Astrocyte of the spinal cord (primary cell): ENCODE data around the gene ADCY7.

ENCODE experiments used
- DNase-seq: peaks from one replicate; pipeline ENCODE4 v3.0.0; 2011; ENCODE audit warnings: low read depth, low spot score
- H3K4me3 ChIP-seq: 2 replicates; pipeline ENCODE4 v1.5.1; 2011; ENCODE audit warnings: low read depth, mild to moderate bottlenecking, low read length, moderate library complexity
- CTCF ChIP-seq: IDR thresholded peaks from 2 replicates; pipeline ENCODE4 v1.5.1; 2012; ENCODE audit warnings: low read depth, mild to moderate bottlenecking, low read length, inconsistent platforms
- in situ Hi-C: cut with HindIII; loops from 2 replicates; pipeline ENCODE4 v1.10.0; 2017; ENCODE audit warnings: low sequenced_read_pairs

Gene ADCY7

GRCh38 chr16:50298075-50298460 lies 31.7 kb downstream of the ADCY7 start:
- H3K4me3 ChIP-seq = no peak overlapping the region
- no peak for TF ChIP-seq CTCF
- in situ Hi-C loops = no loop called here
- DNase-seq = no peak

DNA sequence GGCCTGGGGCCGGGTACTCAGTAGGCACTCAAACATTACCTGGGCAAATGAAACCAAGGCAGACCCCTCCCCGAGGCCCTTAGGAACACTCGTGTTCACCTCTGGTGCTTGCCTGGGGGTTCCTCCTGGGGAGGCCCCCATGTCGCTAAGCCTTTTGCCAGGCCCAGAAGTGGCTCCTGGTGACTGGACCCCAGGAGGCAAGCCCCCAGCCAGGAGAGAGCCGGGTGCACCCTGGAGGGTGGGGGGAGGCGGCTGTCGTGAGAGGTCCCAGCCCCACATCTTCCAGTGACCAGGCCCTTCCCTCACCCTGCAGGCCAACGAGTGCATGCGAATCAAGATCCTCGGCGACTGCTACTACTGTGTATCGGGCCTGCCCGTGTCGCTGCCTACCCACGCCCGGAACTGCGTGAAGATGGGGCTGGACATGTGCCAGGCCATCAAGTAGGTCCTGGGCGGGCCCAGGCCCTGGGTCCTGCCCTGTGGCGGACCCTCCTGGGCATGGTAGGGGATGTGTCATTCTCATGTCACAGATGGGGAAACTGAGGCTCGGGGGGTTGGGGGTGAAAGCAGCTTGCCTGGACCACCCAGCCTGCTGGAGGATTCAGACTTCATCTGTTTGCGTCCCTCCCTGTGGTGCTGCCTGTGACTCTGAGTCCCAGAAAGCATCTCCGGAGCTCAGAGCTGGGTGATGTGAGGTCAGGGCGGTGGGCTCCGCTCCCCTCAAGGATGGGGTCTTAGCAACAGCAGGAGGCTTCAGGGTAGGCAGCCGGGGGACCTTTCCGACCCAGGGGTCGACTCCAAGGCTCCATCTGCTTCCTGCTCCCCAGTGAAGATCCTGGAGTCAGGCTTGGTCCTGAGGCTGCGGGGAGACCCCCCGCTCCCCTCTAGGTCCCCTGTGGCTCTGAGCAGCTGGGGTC lies 32.5 kb downstream of the ADCY7 start:
- no peak for TF ChIP-seq CTCF
- in situ Hi-C loops = no loop called here
- DNase-seq = no peak
- H3K4me3 ChIP-seq = no peak overlapping the region

GRCh38 chr16:50299508-50300105 lies 33.3 kb downstream of the ADCY7 start:
- H3K4me3 ChIP-seq = no peak overlapping the region
- no peak for DNase-seq
- in situ Hi-C loops = no loop called here
- TF ChIP-seq CTCF = no peak

DNA sequence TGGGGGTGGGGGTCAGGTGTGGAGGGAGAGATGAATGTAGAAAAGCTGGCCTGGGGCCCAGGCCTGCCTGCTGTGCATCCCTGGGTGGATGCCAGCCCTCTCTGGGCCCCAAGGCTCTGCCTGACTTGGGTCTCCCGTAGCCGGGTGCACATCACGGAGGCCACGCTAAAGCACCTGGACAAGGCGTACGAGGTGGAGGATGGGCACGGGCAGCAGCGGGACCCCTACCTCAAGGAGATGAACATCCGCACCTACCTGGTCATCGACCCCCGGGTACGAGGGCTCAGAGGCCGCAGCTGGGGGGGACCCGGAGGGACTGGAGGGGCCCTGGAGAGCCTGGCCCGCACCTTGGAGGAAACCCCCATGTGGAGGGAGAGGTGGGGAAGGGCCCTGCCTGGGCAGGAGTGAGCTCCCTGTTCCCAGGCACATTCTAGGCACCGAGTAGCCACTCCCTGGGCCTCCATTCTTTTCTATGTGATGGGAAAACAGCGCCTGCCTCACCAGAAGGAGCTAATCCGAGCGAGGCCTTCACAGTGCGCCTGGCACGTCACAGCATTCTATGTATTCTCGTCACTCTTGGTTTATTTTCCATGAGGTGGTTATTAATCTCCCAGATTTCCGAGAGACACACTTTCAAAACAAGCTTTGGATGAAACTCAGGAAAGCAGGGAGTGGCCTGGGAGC lies 34.7 kb downstream of the ADCY7 start:
- TF ChIP-seq CTCF = no peak
- in situ Hi-C loops = no loop called here
- no peak for DNase-seq
- H3K4me3 ChIP-seq = no peak overlapping the region

- H3K4me3 ChIP-seq = no peak overlapping the region
- DNase-seq = peak; percentile 70
- TF ChIP-seq CTCF = no peak
- in situ Hi-C loops = no loop called here
These were observed 35.5 kb downstream of the ADCY7 start for GRCh38 chr16:50301626-50302471.

DNA sequence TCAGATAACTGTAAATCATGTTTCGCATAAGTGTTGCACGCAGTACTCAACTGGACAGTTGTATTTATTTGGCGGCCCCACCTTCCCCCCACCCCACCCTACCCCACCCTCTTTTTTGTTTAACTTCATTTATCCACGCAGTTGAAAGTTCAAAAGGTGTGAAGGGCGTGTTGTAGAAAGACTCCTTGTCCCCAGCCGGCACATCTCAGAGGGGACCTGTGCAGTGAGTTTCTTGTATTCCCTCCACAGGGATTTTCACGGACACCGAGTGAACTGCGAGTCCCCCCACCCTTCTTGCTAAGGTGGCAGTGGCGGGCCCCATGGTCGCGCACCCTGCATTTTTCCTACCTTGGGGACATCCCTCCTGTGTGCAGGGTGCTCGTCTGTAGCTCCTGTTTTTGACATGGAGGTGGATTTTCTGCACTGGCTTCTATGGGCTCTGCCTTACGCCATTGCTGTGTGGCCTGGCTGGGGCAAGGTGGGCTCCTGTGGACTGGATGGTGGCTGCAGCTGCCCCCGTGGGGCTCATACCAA lies 36.2 kb downstream of the ADCY7 start:
- TF ChIP-seq CTCF = no peak
- no peak overlapping the region for H3K4me3 ChIP-seq
- no peak for DNase-seq
- in situ Hi-C loops = no loop called here
